ENCODE measurements around the gene CLEC4F. TPM values are rescaled to one million over a fixed set of nuclear protein-coding genes. Genes with fewer than 3 reads are reported as not detected.
A peak's percentile ranks its signal among the peaks of the same experiment; 100 is the strongest.

Gene CLEC4F
- total RNA-seq, 1 experiment from 2014 or later, result not detected

DNA sequence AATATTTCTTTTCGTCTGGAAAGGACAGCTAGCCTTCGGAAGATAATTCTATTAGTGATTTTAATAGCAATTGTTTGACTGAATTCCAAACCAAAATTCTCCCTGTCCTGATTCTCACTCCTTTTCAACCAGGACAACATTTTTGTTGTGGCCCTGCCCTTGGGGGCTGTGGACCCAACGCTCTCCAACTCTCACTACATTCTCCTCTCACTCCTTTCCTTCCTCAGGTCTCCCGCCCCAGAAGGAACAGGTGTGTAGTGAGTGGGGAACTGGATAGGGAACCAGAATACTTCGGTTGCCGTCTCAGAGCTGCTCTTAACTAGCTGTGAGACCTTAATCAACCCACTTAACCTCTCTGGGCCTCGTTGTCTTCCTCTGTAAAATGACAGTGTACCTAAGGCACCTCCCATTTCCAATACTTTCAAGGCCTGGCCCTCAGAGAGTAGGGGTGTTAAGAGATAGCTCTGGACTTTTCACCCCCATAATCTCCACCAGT is 51.8 kb downstream of the CLEC4F start:
- H3K4me3 Mint-ChIP-seq, result peak overlapping the region; percentile 72
- H3K27me3 Mint-ChIP-seq (ENCODE audit: low read depth), result peaks cover 9% of the 10 kb centered on the region
- peaks cover 46% of the 10 kb centered on the region for H3K4me1 Mint-ChIP-seq
- ATAC-seq (0 out of 2 replicates have a peak, but pooled peaks have one; percentile 2), DNase-seq (ENCODE audit: low spot score) (no peak)
- CTCF ChIA-PET, result interaction anchor here (0.6 to 3.1 kb wide), 51 partner anchors 10 to 511 kb away, joined by 3 to 50 read pairs (median 5); partner anchors contain the start of genes ATP6V1B1, FIGLA and PCYOX1
- H3K27ac Mint-ChIP-seq, result peak overlapping the region; percentile 96; the same call in 1 of the 2 replicates
- POLR2A ChIA-PET, result interaction anchor here (1.0 to 1.3 kb wide), 3 partner anchors 58 to 97 kb away, joined by 3 to 4 read pairs (median 3); no protein-coding TSS in a partner anchor
- peaks cover 6% of the 10 kb centered on the region; the same call in 1 of the 2 replicates for H3K36me3 Mint-ChIP-seq
- no peaks in the 10 kb centered on the region for H3K9me3 Mint-ChIP-seq
- TF ChIP-seq SMAD3 (CRISPR knock-in tag; IDR thresholded peaks at IDR 0.05; ENCODE audit: borderline replicate concordance) (no peak), ZNF219 (CRISPR knock-in tag; IDR thresholded peaks at IDR 0.05; ENCODE audit: borderline replicate concordance) (no peak), FOXP1 (CRISPR knock-in tag; IDR thresholded peaks at IDR 0.05; ENCODE audit: borderline replicate concordance) (no peak), ZNF423 (CRISPR knock-in tag; IDR thresholded peaks at IDR 0.05) (no peak), KAT7 (CRISPR knock-in tag; IDR thresholded peaks at IDR 0.05; ENCODE audit: borderline replicate concordance) (no peak), CREM (CRISPR knock-in tag; IDR thresholded peaks at IDR 0.05) (no peak), JUN (CRISPR knock-in tag; IDR thresholded peaks at IDR 0.05) (no peak), IRF2 (CRISPR knock-in tag; IDR thresholded peaks at IDR 0.05; ENCODE audit: borderline replicate concordance, low read depth) (no peak), ZNF263 (CRISPR knock-in tag; IDR thresholded peaks at IDR 0.05; ENCODE audit: low read depth) (no peak), NFE2L1 (CRISPR knock-in tag; IDR thresholded peaks at IDR 0.05) (no peak), ZNF671 (CRISPR knock-in tag; IDR thresholded peaks at IDR 0.05) (no peak), ZNF396 (CRISPR knock-in tag; IDR thresholded peaks at IDR 0.05; ENCODE audit: borderline replicate concordance) (no peak)
- TF ChIP-seq, protein P1, sequence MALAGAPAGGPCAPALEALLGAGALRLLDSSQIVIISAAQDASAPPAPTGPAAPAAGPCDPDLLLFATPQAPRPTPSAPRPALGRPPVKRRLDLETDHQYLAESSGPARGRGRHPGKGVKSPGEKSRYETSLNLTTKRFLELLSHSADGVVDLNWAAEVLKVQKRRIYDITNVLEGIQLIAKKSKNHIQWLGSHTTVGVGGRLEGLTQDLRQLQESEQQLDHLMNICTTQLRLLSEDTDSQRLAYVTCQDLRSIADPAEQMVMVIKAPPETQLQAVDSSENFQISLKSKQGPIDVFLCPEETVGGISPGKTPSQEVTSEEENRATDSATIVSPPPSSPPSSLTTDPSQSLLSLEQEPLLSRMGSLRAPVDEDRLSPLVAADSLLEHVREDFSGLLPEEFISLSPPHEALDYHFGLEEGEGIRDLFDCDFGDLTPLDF (CRISPR knock-in tag; IDR thresholded peaks at IDR 0.05), result no peak
- TF ChIP-seq, protein P2, sequence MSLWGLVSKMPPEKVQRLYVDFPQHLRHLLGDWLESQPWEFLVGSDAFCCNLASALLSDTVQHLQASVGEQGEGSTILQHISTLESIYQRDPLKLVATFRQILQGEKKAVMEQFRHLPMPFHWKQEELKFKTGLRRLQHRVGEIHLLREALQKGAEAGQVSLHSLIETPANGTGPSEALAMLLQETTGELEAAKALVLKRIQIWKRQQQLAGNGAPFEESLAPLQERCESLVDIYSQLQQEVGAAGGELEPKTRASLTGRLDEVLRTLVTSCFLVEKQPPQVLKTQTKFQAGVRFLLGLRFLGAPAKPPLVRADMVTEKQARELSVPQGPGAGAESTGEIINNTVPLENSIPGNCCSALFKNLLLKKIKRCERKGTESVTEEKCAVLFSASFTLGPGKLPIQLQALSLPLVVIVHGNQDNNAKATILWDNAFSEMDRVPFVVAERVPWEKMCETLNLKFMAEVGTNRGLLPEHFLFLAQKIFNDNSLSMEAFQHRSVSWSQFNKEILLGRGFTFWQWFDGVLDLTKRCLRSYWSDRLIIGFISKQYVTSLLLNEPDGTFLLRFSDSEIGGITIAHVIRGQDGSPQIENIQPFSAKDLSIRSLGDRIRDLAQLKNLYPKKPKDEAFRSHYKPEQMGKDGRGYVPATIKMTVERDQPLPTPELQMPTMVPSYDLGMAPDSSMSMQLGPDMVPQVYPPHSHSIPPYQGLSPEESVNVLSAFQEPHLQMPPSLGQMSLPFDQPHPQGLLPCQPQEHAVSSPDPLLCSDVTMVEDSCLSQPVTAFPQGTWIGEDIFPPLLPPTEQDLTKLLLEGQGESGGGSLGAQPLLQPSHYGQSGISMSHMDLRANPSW (CRISPR knock-in tag; conservative IDR thresholded peaks at IDR 0.05; ENCODE audit: low read depth), result no peak
- TF ChIP-seq, protein P3, sequence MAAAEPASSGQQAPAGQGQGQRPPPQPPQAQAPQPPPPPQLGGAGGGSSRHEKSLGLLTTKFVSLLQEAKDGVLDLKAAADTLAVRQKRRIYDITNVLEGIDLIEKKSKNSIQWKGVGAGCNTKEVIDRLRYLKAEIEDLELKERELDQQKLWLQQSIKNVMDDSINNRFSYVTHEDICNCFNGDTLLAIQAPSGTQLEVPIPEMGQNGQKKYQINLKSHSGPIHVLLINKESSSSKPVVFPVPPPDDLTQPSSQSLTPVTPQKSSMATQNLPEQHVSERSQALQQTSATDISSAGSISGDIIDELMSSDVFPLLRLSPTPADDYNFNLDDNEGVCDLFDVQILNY (CRISPR knock-in tag; IDR thresholded peaks at IDR 0.05), result no peak
- TF ChIP-seq, protein P4, sequence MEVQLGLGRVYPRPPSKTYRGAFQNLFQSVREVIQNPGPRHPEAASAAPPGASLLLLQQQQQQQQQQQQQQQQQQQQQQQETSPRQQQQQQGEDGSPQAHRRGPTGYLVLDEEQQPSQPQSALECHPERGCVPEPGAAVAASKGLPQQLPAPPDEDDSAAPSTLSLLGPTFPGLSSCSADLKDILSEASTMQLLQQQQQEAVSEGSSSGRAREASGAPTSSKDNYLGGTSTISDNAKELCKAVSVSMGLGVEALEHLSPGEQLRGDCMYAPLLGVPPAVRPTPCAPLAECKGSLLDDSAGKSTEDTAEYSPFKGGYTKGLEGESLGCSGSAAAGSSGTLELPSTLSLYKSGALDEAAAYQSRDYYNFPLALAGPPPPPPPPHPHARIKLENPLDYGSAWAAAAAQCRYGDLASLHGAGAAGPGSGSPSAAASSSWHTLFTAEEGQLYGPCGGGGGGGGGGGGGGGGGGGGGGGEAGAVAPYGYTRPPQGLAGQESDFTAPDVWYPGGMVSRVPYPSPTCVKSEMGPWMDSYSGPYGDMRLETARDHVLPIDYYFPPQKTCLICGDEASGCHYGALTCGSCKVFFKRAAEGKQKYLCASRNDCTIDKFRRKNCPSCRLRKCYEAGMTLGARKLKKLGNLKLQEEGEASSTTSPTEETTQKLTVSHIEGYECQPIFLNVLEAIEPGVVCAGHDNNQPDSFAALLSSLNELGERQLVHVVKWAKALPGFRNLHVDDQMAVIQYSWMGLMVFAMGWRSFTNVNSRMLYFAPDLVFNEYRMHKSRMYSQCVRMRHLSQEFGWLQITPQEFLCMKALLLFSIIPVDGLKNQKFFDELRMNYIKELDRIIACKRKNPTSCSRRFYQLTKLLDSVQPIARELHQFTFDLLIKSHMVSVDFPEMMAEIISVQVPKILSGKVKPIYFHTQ (CRISPR knock-in tag; IDR thresholded peaks at IDR 0.05), result no peak
- TF ChIP-seq, protein P5, sequence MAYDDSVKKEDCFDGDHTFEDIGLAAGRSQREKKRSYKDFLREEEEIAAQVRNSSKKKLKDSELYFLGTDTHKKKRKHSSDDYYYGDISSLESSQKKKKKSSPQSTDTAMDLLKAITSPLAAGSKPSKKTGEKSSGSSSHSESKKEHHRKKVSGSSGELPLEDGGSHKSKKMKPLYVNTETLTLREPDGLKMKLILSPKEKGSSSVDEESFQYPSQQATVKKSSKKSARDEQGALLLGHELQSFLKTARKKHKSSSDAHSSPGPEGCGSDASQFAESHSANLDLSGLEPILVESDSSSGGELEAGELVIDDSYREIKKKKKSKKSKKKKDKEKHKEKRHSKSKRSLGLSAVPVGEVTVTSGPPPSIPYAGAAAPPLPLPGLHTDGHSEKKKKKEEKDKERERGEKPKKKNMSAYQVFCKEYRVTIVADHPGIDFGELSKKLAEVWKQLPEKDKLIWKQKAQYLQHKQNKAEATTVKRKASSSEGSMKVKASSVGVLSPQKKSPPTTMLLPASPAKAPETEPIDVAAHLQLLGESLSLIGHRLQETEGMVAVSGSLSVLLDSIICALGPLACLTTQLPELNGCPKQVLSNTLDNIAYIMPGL (CRISPR knock-in tag; IDR thresholded peaks at IDR 0.05), result no peak
- TF ChIP-seq, protein P6, sequence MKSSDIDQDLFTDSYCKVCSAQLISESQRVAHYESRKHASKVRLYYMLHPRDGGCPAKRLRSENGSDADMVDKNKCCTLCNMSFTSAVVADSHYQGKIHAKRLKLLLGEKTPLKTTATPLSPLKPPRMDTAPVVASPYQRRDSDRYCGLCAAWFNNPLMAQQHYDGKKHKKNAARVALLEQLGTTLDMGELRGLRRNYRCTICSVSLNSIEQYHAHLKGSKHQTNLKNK (CRISPR knock-in tag; IDR thresholded peaks at IDR 0.05), result no peak
- TF ChIP-seq, protein P7, sequence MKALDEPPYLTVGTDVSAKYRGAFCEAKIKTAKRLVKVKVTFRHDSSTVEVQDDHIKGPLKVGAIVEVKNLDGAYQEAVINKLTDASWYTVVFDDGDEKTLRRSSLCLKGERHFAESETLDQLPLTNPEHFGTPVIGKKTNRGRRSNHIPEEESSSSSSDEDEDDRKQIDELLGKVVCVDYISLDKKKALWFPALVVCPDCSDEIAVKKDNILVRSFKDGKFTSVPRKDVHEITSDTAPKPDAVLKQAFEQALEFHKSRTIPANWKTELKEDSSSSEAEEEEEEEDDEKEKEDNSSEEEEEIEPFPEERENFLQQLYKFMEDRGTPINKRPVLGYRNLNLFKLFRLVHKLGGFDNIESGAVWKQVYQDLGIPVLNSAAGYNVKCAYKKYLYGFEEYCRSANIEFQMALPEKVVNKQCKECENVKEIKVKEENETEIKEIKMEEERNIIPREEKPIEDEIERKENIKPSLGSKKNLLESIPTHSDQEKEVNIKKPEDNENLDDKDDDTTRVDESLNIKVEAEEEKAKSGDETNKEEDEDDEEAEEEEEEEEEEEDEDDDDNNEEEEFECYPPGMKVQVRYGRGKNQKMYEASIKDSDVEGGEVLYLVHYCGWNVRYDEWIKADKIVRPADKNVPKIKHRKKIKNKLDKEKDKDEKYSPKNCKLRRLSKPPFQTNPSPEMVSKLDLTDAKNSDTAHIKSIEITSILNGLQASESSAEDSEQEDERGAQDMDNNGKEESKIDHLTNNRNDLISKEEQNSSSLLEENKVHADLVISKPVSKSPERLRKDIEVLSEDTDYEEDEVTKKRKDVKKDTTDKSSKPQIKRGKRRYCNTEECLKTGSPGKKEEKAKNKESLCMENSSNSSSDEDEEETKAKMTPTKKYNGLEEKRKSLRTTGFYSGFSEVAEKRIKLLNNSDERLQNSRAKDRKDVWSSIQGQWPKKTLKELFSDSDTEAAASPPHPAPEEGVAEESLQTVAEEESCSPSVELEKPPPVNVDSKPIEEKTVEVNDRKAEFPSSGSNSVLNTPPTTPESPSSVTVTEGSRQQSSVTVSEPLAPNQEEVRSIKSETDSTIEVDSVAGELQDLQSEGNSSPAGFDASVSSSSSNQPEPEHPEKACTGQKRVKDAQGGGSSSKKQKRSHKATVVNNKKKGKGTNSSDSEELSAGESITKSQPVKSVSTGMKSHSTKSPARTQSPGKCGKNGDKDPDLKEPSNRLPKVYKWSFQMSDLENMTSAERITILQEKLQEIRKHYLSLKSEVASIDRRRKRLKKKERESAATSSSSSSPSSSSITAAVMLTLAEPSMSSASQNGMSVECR (CRISPR knock-in tag; IDR thresholded peaks at IDR 0.05; ENCODE audit: borderline replicate concordance), result no peak
- TF ChIP-seq, protein P8, sequence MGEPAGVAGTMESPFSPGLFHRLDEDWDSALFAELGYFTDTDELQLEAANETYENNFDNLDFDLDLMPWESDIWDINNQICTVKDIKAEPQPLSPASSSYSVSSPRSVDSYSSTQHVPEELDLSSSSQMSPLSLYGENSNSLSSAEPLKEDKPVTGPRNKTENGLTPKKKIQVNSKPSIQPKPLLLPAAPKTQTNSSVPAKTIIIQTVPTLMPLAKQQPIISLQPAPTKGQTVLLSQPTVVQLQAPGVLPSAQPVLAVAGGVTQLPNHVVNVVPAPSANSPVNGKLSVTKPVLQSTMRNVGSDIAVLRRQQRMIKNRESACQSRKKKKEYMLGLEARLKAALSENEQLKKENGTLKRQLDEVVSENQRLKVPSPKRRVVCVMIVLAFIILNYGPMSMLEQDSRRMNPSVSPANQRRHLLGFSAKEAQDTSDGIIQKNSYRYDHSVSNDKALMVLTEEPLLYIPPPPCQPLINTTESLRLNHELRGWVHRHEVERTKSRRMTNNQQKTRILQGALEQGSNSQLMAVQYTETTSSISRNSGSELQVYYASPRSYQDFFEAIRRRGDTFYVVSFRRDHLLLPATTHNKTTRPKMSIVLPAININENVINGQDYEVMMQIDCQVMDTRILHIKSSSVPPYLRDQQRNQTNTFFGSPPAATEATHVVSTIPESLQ (CRISPR knock-in tag; IDR thresholded peaks at IDR 0.05), result no peak

Data from WTC11 (cell line).